CD4-positive, CD25-positive, alpha-beta regulatory T cell (primary cell): Measurements from ENCODE around the gene NUP214. TPM values are rescaled to one million over a fixed set of nuclear protein-coding genes. Genes with fewer than 3 reads are reported as not detected.
A peak's percentile ranks its signal among the peaks of the same experiment; 100 is the strongest.

Source experiments
- ATAC-seq, 2 donors: fragments of 150-1000 bp; cut with Tn5 transposase; one replicate each; pipeline ENCODE4 v1.10.0; 2021; ENCODE audit warnings: low read depth in 2 of 2, moderate number of reproducible peaks in 2 of 2, moderate library complexity in 1 of 2
- DNase-seq, 3 donors: peaks; one replicate each; pipeline versions ENCODE4 v3.0.0 to v3.0.0-alpha.2; 2012 to 2022; ENCODE audit warnings: mixed read lengths in 1 of 3
- H3K27ac ChIP-seq: one replicate; pipeline ENCODE4 v1.7.0; 2013; ENCODE audit warnings: mild to moderate bottlenecking, low read length; ENCODE audit not compliant: insufficient read depth, poor library complexity, severe bottlenecking
- H3K27me3 ChIP-seq: one replicate; pipeline ENCODE4 v1.7.0; 2013; ENCODE audit warnings: low read length; ENCODE audit not compliant: control insufficient read depth, insufficient read depth
- H3K36me3 ChIP-seq: one replicate; pipeline ENCODE4 v1.7.0; 2013; ENCODE audit warnings: mild to moderate bottlenecking, low read length, moderate library complexity; ENCODE audit not compliant: control insufficient read depth, insufficient read depth
- H3K4me1 ChIP-seq: 2 replicates; pipeline ENCODE4 v1.7.0; 2013; ENCODE audit warnings: mild to moderate bottlenecking, low read length; ENCODE audit not compliant: insufficient read depth, control insufficient read depth, poor library complexity, severe bottlenecking
- H3K4me3 ChIP-seq: one replicate; pipeline ENCODE4 v1.7.0; 2013; ENCODE audit warnings: low read depth, mild to moderate bottlenecking, low read length, moderate library complexity
- H3K9me3 ChIP-seq, 2 experiments: 1 replicate in 1 of 2; 2 replicates in 1 of 2; pipeline ENCODE4 v1.7.0; 2013; ENCODE audit warnings: low read length in 2 of 2, mild to moderate bottlenecking in 1 of 2, moderate library complexity in 1 of 2; ENCODE audit not compliant: control insufficient read depth in 2 of 2
- H3K27ac Mint-ChIP-seq, 3 donors: one replicate each; pipeline ENCODE4 v1.8.0; 2020 to 2022; ENCODE audit warnings: mild to moderate bottlenecking in 3 of 3, mixed read lengths in 3 of 3, moderate library complexity in 2 of 3
- H3K27me3 Mint-ChIP-seq: one replicate; pipeline ENCODE4 v1.8.0; 2022; ENCODE audit warnings: mild to moderate bottlenecking, mixed read lengths
- H3K36me3 Mint-ChIP-seq: one replicate; pipeline ENCODE4 v1.8.0; 2020; ENCODE audit warnings: mixed read lengths
- H3K4me1 Mint-ChIP-seq, 4 donors: one replicate each; pipeline ENCODE4 v1.8.0; 2020 to 2022; ENCODE audit warnings: mixed read lengths in 4 of 4, mild to moderate bottlenecking in 1 of 4
- H3K4me3 Mint-ChIP-seq, 4 donors: one replicate each; pipeline ENCODE4 v1.8.0; 2020 to 2022; ENCODE audit warnings: mild to moderate bottlenecking in 4 of 4, mixed read lengths in 4 of 4, moderate library complexity in 3 of 4
- H3K9me3 Mint-ChIP-seq, 7 donors: one replicate each; pipeline ENCODE4 v1.8.0; 2020 to 2022; ENCODE audit warnings: mixed read lengths in 7 of 7, mild to moderate bottlenecking in 3 of 7, moderate library complexity in 2 of 7
- polyA plus RNA-seq, 4 donors: library from polyadenylated mRNA; unstranded; fragments of 300-500 nt; fragmentation: Illumina TruSeq; gene quantifications; one replicate each; pipeline ENCODE4 v1.2.3, GENCODE V29; 2021
- total RNA-seq: library from RNA; stranded (reverse); gene quantifications from one replicate; pipeline ENCODE4 v1.2.3, GENCODE V29; 2022

Gene NUP214
- total and polyA plus RNA-seq, 5 donors from 2014 or later = 9.8 to 124 (median 14.8) TPM

- no peaks in the 10 kb centered on the region for H3K4me1 ChIP-seq
- H3K9me3 ChIP-seq = no peaks in the 10 kb centered on the region
- ATAC-seq (no peak), DNase-seq (no peak)
- no peaks in the 10 kb centered on the region for H3K27me3 ChIP-seq
- H3K27ac ChIP-seq = no peak overlapping the region
- H3K4me1 Mint-ChIP-seq = peaks cover 0 to 22% (median 6%) of the 10 kb centered on the region in 4 donors
- no peaks in the 10 kb centered on the region for H3K27me3 Mint-ChIP-seq
- H3K36me3 ChIP-seq = peaks cover 37% of the 10 kb centered on the region
- no peak overlapping the region for H3K4me3 ChIP-seq
- H3K4me3 Mint-ChIP-seq = no peak overlapping the region
- H3K27ac Mint-ChIP-seq = no peak overlapping the region
- H3K9me3 Mint-ChIP-seq = no peaks in the 10 kb centered on the region
- H3K36me3 Mint-ChIP-seq = peaks cover 58% of the 10 kb centered on the region
Observed at GRCh38 chr9:131218370-131218769, 93.0 kb downstream of the NUP214 start.

GRCh38 chr9:131220485-131220884, 95.1 kb downstream of the NUP214 start:
- Histone ChIP-seq H3K27me3 (no peaks in the 10 kb centered on the region), H3K27ac (no peak overlapping the region), H3K4me1 (no peaks in the 10 kb centered on the region), H3K4me3 (no peak overlapping the region), H3K36me3 (peaks cover 43% of the 10 kb centered on the region), H3K9me3 (no peaks in the 10 kb centered on the region)
- H3K9me3 Mint-ChIP-seq = no peaks in the 10 kb centered on the region
- no peaks in the 10 kb centered on the region for H3K27me3 Mint-ChIP-seq
- DNase-seq (no peak), ATAC-seq (no peak)
- H3K27ac Mint-ChIP-seq = no peak overlapping the region
- H3K36me3 Mint-ChIP-seq = peaks cover 43% of the 10 kb centered on the region
- H3K4me1 Mint-ChIP-seq = peaks cover 3 to 25% (median 7%) of the 10 kb centered on the region in 4 donors
- H3K4me3 Mint-ChIP-seq = no peak overlapping the region

- H3K36me3 Mint-ChIP-seq = peaks cover 47% of the 10 kb centered on the region
- H3K9me3 Mint-ChIP-seq = no peaks in the 10 kb centered on the region
- peaks cover 4 to 33% (median 10%) of the 10 kb centered on the region in 4 donors for H3K4me1 Mint-ChIP-seq
- no peaks in the 10 kb centered on the region for H3K9me3 ChIP-seq
- ATAC-seq (no peak), DNase-seq (no peak)
- no peak overlapping the region for H3K27ac Mint-ChIP-seq
- H3K4me3 Mint-ChIP-seq = no peak overlapping the region
- no peak overlapping the region for H3K4me3 ChIP-seq
- no peaks in the 10 kb centered on the region for H3K27me3 ChIP-seq
- H3K27me3 Mint-ChIP-seq = no peaks in the 10 kb centered on the region
- no peaks in the 10 kb centered on the region for H3K4me1 ChIP-seq
- H3K27ac ChIP-seq = no peak overlapping the region
- peaks cover 38% of the 10 kb centered on the region for H3K36me3 ChIP-seq
Observed at GRCh38 chr9:131222460-131222859, 97.1 kb downstream of the NUP214 start.

GRCh38 chr9:131226226-131226625, 100.8 kb downstream of the NUP214 start:
- Histone ChIP-seq H3K27ac (no peak overlapping the region), H3K4me3 (no peak overlapping the region), H3K36me3 (peaks cover 35% of the 10 kb centered on the region), H3K4me1 (no peaks in the 10 kb centered on the region), H3K27me3 (no peaks in the 10 kb centered on the region), H3K9me3 (no peaks in the 10 kb centered on the region)
- Mint-ChIP-seq H3K27ac (no peak overlapping the region), H3K4me3 (no peak overlapping the region), H3K4me1 (peaks cover 4 to 31% (median 8%) of the 10 kb centered on the region in 4 donors), H3K9me3 (no peaks in the 10 kb centered on the region), H3K27me3 (no peaks in the 10 kb centered on the region), H3K36me3 (peaks cover 38% of the 10 kb centered on the region)
- DNase-seq = no peak
- no peak for ATAC-seq

- Histone ChIP-seq H3K27ac (no peak overlapping the region), H3K4me1 (peaks cover 1% of the 10 kb centered on the region), H3K36me3 (peaks cover 37% of the 10 kb centered on the region), H3K9me3 (no peaks in the 10 kb centered on the region), H3K4me3 (no peak overlapping the region), H3K27me3 (no peaks in the 10 kb centered on the region)
- no peak for ATAC-seq
- Mint-ChIP-seq H3K4me1 (peaks cover 4 to 27% (median 13%) of the 10 kb centered on the region in 4 donors), H3K27ac (peak overlapping the region in 1 of 3 donors; percentile 35), H3K9me3 (no peaks in the 10 kb centered on the region), H3K36me3 (peaks cover 42% of the 10 kb centered on the region), H3K27me3 (no peaks in the 10 kb centered on the region), H3K4me3 (no peak overlapping the region)
- no peak for DNase-seq
Observed at GRCh38 chr9:131227112-131227958, 101.9 kb downstream of the NUP214 start.

- Mint-ChIP-seq H3K27me3 (no peaks in the 10 kb centered on the region), H3K27ac (peak overlapping the region in 1 of 3 donors; percentile 35), H3K36me3 (peaks cover 41% of the 10 kb centered on the region), H3K9me3 (no peaks in the 10 kb centered on the region), H3K4me3 (no peak overlapping the region), H3K4me1 (peaks cover 4 to 25% (median 15%) of the 10 kb centered on the region in 4 donors)
- DNase-seq (no peak), ATAC-seq (no peak)
- H3K36me3 ChIP-seq = peaks cover 35% of the 10 kb centered on the region
- no peaks in the 10 kb centered on the region for H3K9me3 ChIP-seq
- H3K27ac ChIP-seq = no peak overlapping the region
- H3K27me3 ChIP-seq = no peaks in the 10 kb centered on the region
- no peak overlapping the region for H3K4me3 ChIP-seq
- H3K4me1 ChIP-seq = peaks cover 8% of the 10 kb centered on the region
Observed at GRCh38 chr9:131227959-131228460, 102.6 kb downstream of the NUP214 start.

- Histone ChIP-seq H3K36me3 (peaks cover 32% of the 10 kb centered on the region), H3K27me3 (no peaks in the 10 kb centered on the region), H3K27ac (no peak overlapping the region), H3K4me3 (no peak overlapping the region), H3K9me3 (no peaks in the 10 kb centered on the region), H3K4me1 (peaks cover 18% of the 10 kb centered on the region)
- H3K27me3 Mint-ChIP-seq = no peaks in the 10 kb centered on the region
- DNase-seq = no peak
- H3K4me1 Mint-ChIP-seq = peaks cover 4 to 35% (median 23%) of the 10 kb centered on the region in 4 donors
- peak overlapping the region in 2 of 3 donors; percentile 45 to 71 for H3K27ac Mint-ChIP-seq
- no peak for ATAC-seq
- H3K36me3 Mint-ChIP-seq = peaks cover 41% of the 10 kb centered on the region
- H3K4me3 Mint-ChIP-seq = no peak overlapping the region
- H3K9me3 Mint-ChIP-seq = no peaks in the 10 kb centered on the region
Observed at GRCh38 chr9:131228988-131229387, 103.6 kb downstream of the NUP214 start.
